ENCODE data around the gene RPS6KA5. TPM values are rescaled to one million over a fixed set of nuclear protein-coding genes. Genes with fewer than 3 reads are reported as not detected.
A peak's percentile ranks its signal among the peaks of the same experiment; 100 is the strongest.

RPS6KA5 gene
- total RNA-seq, 1 donor from 2014 or later, result 12.8 TPM

- Mint-ChIP-seq H3K4me3 (no peak overlapping the region), H3K9me3 (no peaks in the 10 kb centered on the region), H3K36me3 (no peaks in the 10 kb centered on the region), H3K4me1 (peaks cover 15% of the 10 kb centered on the region), H3K27ac (no peak overlapping the region), H3K27me3 (ENCODE audit: low read depth) (no peaks in the 10 kb centered on the region)
- DNase-seq (ENCODE audit: low spot score in 2 of 2, unreplicated experiment in 2 of 2), result no peak
- no peak for TF ChIP-seq CTCF (IDR thresholded peaks at IDR 0.05; ENCODE audit: unreplicated experiment)
Measured at GRCh38 chr14:91062600-91062999, 2.2 kb upstream of the RPS6KA5 start.

GRCh38 chr14:91061056-91061887 lies 831 bp upstream of the RPS6KA5 start:
- DNase-seq (ENCODE audit: low spot score in 2 of 2, unreplicated experiment in 2 of 2), result no peak
- Mint-ChIP-seq H3K4me1 (peaks cover 15% of the 10 kb centered on the region), H3K27ac (no peak overlapping the region), H3K9me3 (no peaks in the 10 kb centered on the region), H3K27me3 (ENCODE audit: low read depth) (no peaks in the 10 kb centered on the region), H3K4me3 (no peak overlapping the region), H3K36me3 (no peaks in the 10 kb centered on the region)
- no peak for TF ChIP-seq CTCF (IDR thresholded peaks at IDR 0.05; ENCODE audit: unreplicated experiment)

GRCh38 chr14:91059576-91060350 lies 678 bp downstream of the RPS6KA5 start:
- H3K27me3 Mint-ChIP-seq (ENCODE audit: low read depth), result no peaks in the 10 kb centered on the region
- peak overlapping the region; percentile 75 for H3K4me3 Mint-ChIP-seq
- H3K27ac Mint-ChIP-seq, result peak overlapping the region; percentile 79
- no peak for TF ChIP-seq CTCF (IDR thresholded peaks at IDR 0.05; ENCODE audit: unreplicated experiment)
- H3K4me1 Mint-ChIP-seq, result peaks cover 15% of the 10 kb centered on the region
- H3K9me3 Mint-ChIP-seq, result no peaks in the 10 kb centered on the region
- no peaks in the 10 kb centered on the region for H3K36me3 Mint-ChIP-seq
- peak; percentile 39 to 62 for DNase-seq (ENCODE audit: low spot score in 2 of 2, unreplicated experiment in 2 of 2)

GRCh38 chr14:91058042-91058581 lies 2.3 kb downstream of the RPS6KA5 start:
- Mint-ChIP-seq H3K4me1 (peaks cover 15% of the 10 kb centered on the region), H3K4me3 (peak overlapping the region; percentile 52), H3K27ac (peak overlapping the region; percentile 18), H3K9me3 (no peaks in the 10 kb centered on the region), H3K27me3 (ENCODE audit: low read depth) (no peaks in the 10 kb centered on the region), H3K36me3 (no peaks in the 10 kb centered on the region)
- DNase-seq (ENCODE audit: low spot score in 2 of 2, unreplicated experiment in 2 of 2), result no peak
- no peak for TF ChIP-seq CTCF (IDR thresholded peaks at IDR 0.05; ENCODE audit: unreplicated experiment)

- Mint-ChIP-seq H3K9me3 (peaks cover 3% of the 10 kb centered on the region), H3K27ac (no peak overlapping the region), H3K27me3 (ENCODE audit: low read depth) (no peaks in the 10 kb centered on the region), H3K4me1 (peaks cover 15% of the 10 kb centered on the region), H3K4me3 (no peak overlapping the region), H3K36me3 (no peaks in the 10 kb centered on the region)
- no peak for DNase-seq (ENCODE audit: low spot score in 2 of 2, unreplicated experiment in 2 of 2)
- TF ChIP-seq CTCF (IDR thresholded peaks at IDR 0.05; ENCODE audit: unreplicated experiment), result no peak
Measured at GRCh38 chr14:91056361-91056760, 4.1 kb downstream of the RPS6KA5 start.
